Cardiac septum (tissue), 1 donor: ENCODE measurements around the gene KNDC1. TPM values are rescaled to one million over a fixed set of nuclear protein-coding genes. Genes with fewer than 3 reads are reported as not detected.
"Not testable (repeated sequence)": the region's sequence is repeated elsewhere in the genome, so short reads cannot be mapped to it uniquely, and the experiment has no call there.

Source experiments
- DNase-seq: peaks from one replicate; pipeline ENCODE4 v3.0.0-alpha.2; 2020; ENCODE audit warnings: low spot score
- intact Hi-C: fragments of 100-400 bp; cut with DNase I; formaldehyde crosslinking; loops from one replicate; pipeline ENCODE4 v1.14.0; 2022
- total RNA-seq: library from RNA; stranded (reverse); fragmentation: NEBNext Ultra II Directional; extraction: Animal tissue kit (Norgen Biotek cat#: 25700); gene quantifications from one replicate; pipeline ENCODE4 v1.2.1, GENCODE V29; 2021
- donor health status: DM: no; HTN: no; CAD: no.

KNDC1 gene
- total RNA-seq, 1 donor from 2014 or later: 0.05 TPM

GRCh38 chr10:133135116-133135465 lies 24.9 kb upstream of the KNDC1 start:
- intact Hi-C loops: no loop called here
- no peak for DNase-seq

GRCh38 chr10:133137486-133138145 lies 22.4 kb upstream of the KNDC1 start:
- peak; percentile 26 for DNase-seq
- intact Hi-C loops: not testable (repeated sequence)

GRCh38 chr10:133139551-133140065 lies 20.4 kb upstream of the KNDC1 start:
- peak; percentile 24 for DNase-seq
- intact Hi-C loops: loop anchor here (10.0 kb wide), 1 partner anchor 115 kb away; no protein-coding TSS in a partner anchor

- intact Hi-C loops: loop anchor here (10.0 kb wide), 1 partner anchor 114 kb away; no protein-coding TSS in a partner anchor
- DNase-seq: peak; percentile 54
Measured at GRCh38 chr10:133140417-133141143, 19.4 kb upstream of the KNDC1 start.

- peak; percentile 51 for DNase-seq
- intact Hi-C loops: loop anchor here (10.0 kb wide), 1 partner anchor 113 kb away; no protein-coding TSS in a partner anchor
Measured at GRCh38 chr10:133141144-133141957, 18.7 kb upstream of the KNDC1 start.

GRCh38 chr10:133141958-133142340 lies 18.1 kb upstream of the KNDC1 start:
- DNase-seq: peak; percentile 63
- intact Hi-C loops: loop anchor here (10.0 kb wide), 1 partner anchor 113 kb away; no protein-coding TSS in a partner anchor

GRCh38 chr10:133142523-133143199 lies 17.4 kb upstream of the KNDC1 start:
- peak; percentile 44 for DNase-seq
- intact Hi-C loops: loop anchor here (10.0 kb wide), 1 partner anchor 112 kb away; no protein-coding TSS in a partner anchor

GRCh38 chr10:133143200-133143533 lies 16.9 kb upstream of the KNDC1 start:
- intact Hi-C loops: loop anchor here (10.0 kb wide), 1 partner anchor 112 kb away; no protein-coding TSS in a partner anchor
- peak; percentile 17 for DNase-seq

- DNase-seq: peak; percentile 60
- intact Hi-C loops: loop anchor here (10.0 kb wide), 1 partner anchor 111 kb away; no protein-coding TSS in a partner anchor
Measured at GRCh38 chr10:133143546-133143945, 16.5 kb upstream of the KNDC1 start.

GRCh38 chr10:133144771-133145170 lies 15.2 kb upstream of the KNDC1 start:
- DNase-seq: no peak
- intact Hi-C loops: loop anchor here (10.0 kb wide), 1 partner anchor 110 kb away; no protein-coding TSS in a partner anchor

GRCh38 chr10:133150226-133150625 lies 9.8 kb upstream of the KNDC1 start:
- intact Hi-C loops: no loop called here
- no peak for DNase-seq

GRCh38 chr10:133150656-133151055 lies 9.4 kb upstream of the KNDC1 start:
- intact Hi-C loops: no loop called here
- DNase-seq: peak; percentile 57

GRCh38 chr10:133151071-133151470 lies 8.9 kb upstream of the KNDC1 start:
- DNase-seq, intact Hi-C loops: not testable (repeated sequence)

GRCh38 chr10:133151543-133151972 lies 8.5 kb upstream of the KNDC1 start:
- DNase-seq: peak; percentile 41
- intact Hi-C loops: no loop called here

- intact Hi-C loops: no loop called here
- no peak for DNase-seq
Measured at GRCh38 chr10:133154411-133154810, 5.6 kb upstream of the KNDC1 start.

GRCh38 chr10:133154996-133155778 lies 4.8 kb upstream of the KNDC1 start:
- peak; percentile 38 for DNase-seq
- intact Hi-C loops: no loop called here

GRCh38 chr10:133156674-133157579 lies 3.1 kb upstream of the KNDC1 start:
- peak; percentile 64 for DNase-seq
- intact Hi-C loops: no loop called here
